ENCODE data around the gene MLLT1.

DNA sequence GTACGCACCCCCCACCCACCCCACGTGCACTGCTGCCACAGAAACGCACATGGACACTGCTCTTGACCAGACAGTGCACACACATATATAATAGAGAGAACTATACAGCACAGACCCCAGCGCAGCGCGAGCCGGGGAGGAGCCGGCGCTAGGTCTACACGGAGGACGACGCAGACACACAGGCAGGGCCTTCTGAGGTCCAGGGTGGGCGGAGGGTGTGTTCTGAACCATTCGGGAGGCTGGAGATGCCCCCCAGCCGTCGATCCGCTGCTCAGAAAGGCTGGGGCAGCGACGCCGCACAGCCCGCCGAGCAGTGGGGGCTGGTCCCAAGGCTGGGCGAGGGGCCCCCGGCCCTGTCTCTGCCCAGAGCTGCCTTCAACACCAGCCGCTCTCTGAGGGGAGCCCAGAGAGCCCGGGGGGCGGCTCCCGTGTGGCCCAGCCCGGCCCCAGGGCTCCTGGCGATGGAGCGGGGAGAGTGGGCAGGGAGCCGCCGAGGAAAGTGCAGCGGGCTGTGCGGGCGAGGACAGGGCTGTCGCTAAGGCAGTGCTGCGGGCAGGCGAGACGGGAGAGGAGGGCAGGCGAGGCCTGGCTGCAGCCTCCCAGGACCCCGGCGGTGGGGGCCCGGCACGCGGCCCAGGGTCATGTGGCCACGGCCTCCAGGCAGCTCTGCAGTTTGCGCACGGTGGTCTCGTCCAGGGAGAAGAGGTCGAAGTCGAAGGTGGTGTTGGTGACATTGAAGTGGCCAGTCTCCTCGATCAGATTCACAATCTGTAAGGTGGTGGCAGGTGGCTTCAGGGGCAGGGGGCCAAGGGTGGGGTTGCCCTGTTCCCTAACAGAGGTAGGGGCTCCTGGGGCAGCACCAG is 67.1 kb downstream of the MLLT1 start:
- TF ChIP-seq POLR2A (IDR thresholded peaks at IDR 0.05): no peak
- TF ChIP-seq, protein P1, sequence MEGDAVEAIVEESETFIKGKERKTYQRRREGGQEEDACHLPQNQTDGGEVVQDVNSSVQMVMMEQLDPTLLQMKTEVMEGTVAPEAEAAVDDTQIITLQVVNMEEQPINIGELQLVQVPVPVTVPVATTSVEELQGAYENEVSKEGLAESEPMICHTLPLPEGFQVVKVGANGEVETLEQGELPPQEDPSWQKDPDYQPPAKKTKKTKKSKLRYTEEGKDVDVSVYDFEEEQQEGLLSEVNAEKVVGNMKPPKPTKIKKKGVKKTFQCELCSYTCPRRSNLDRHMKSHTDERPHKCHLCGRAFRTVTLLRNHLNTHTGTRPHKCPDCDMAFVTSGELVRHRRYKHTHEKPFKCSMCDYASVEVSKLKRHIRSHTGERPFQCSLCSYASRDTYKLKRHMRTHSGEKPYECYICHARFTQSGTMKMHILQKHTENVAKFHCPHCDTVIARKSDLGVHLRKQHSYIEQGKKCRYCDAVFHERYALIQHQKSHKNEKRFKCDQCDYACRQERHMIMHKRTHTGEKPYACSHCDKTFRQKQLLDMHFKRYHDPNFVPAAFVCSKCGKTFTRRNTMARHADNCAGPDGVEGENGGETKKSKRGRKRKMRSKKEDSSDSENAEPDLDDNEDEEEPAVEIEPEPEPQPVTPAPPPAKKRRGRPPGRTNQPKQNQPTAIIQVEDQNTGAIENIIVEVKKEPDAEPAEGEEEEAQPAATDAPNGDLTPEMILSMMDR (IDR thresholded peaks at IDR 0.05): no peak

Measured in heart left ventricle (tissue), 13 donors.